HG03066 (cell line): Measurements from ENCODE around the gene SYNGAP1.
"Not testable (repeated sequence)": the region's sequence is repeated elsewhere in the genome, so short reads cannot be mapped to it uniquely, and the experiment has no call there.

Experiments used
- ATAC-seq: cut with Tn5 transposase; IDR thresholded peaks from one replicate; pipeline ENCODE4 v1.9.1; 2021; ENCODE audit warnings: low read depth; ENCODE audit not compliant: unreplicated experiment

The SYNGAP1 gene

DNA sequence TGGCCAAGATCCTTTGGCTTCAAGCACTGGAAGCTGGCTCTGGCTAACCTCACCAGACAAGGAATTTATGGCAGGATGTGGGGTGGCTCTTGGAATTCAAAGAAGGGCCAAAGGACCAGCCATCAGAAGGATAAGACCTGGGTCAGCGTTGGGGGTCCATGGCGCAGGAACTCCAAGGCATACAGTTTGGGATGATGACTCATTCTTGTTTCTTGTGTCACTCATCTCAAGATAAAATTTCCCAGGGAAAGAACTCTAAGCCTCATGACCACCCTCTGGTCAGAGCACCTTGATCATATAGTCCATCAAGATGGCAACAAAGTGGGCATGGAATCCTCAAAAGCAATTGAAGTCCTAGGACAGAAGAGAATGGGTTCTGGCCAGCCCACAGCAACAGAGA is 39.4 kb downstream of the SYNGAP1 start:
- ATAC-seq = no peak

DNA sequence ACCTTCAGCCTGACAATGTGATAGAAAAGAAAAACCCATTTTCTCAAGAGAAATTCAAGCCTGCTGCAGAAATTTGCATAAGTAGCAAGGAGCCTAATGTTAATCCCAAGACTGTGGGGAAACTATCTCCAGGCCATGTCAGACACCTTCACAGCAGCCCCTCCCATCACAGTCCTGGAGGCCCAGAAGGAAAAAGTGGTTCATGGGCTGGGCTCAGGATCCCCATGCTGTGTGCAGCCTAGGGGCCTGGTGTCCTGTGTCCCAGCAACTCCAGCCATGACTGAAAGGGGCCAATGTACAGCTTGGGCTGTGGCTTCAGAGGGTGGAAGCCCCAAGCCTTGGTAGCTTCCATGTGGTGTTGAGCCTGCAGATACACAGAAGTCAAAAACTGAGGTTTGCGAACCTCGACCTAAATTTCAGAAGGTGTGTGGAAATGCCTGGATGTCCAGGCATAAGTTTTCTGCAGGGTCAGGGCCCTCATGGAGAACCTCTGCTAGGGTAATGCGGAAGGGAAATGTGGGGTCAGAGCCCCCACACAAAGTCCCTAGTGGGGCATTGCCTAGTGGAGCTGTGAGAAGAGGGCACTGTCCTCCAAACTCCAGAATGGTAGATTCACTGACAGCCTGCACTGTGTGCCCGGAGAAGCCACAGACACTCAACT is 46.3 kb downstream of the SYNGAP1 start:
- ATAC-seq = no peak

DNA sequence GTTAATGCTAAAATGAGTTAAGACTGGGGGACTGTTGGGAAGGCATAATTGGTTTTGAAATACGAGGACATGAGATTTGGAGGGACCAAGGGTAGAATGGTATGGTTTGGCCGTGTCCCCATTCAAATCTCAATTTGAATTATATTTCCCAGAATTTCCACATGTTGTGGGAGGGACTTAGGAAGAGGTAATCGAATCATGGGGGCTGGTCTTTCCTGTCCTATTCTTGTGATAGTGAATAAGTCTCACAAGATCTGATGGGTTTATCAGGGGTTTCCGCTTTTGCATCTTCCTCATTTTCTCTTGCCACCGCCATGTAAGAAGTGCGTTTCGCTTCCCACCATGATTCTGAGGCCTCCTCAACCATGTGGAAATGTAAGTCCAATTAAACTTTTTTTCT is 47.2 kb downstream of the SYNGAP1 start:
- ATAC-seq = no peak

DNA sequence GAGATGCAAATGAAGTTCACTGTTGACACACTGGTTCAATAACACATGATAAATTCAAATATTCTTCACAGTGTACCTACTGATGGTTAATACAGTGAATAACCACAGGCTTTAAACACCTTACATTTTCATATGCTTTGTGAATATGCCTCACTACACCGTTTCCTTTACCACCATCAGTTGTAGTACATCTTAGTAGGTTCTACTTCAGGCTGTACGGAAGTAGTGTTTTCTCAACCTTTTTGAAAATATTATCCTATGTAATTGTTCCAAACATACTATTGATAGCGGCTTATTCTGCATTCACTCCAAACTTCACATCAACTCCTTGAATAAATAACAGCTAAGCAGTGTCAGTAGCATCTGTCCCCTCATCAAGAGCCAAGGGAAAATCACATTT is 49.8 kb downstream of the SYNGAP1 start:
- ATAC-seq = no peak

DNA sequence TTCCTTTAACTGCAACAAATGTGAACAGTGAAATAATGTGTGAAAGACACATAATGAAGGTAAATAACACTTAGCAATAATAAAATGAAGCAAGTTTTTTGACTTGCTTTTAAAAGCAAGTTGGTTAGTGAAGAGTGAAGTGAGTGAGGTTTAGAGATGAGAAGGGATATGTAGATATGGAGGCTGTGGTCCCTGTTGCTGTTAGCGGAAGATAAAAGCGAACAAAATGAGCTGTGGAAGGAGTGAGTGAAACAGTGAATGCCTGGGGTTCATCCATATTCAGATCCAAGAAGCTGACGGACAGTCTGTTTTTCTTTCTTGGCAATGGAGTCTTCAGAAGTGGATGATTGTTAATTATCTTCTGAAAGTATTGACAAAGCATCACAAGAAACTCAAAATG is 58.0 kb downstream of the SYNGAP1 start:
- ATAC-seq = no peak

DNA sequence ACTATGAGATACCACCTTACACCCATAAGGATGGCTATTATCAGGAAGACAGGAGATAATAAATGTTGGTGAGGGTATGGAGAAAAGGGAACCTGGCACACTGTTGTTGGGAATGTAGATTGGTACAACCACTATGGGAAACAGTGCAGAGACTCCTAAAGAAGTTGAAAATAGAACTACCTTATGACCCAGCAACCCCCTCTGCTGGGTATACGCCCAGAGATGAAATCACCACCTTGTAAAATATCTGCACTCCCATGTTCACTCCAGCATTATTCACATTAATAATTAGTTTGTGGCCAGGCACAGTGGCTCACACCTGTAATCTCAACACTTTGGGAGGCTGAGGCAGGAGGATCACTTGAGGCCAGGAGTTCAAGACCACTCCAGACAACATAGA is 61.3 kb downstream of the SYNGAP1 start:
- ATAC-seq = no peak

DNA sequence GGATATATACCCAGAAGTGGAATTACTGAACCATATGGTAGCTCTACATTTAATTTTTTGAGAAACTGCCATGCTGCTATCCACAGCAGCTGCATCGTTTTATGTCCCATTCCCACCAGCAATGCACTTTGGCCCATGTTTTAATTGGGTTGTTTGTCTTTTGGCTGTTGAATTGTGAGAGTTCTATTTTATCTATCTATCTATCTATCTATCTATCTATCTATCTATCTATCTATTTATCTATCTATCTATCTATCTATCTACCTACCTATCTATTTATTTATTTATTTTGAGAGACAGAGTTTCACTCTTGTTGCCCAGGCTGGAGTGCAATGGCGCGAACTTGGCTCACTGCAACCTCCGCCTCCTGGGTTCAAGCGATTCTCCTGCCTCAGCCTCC is 62.8 kb downstream of the SYNGAP1 start:
- ATAC-seq = not testable (repeated sequence)

DNA sequence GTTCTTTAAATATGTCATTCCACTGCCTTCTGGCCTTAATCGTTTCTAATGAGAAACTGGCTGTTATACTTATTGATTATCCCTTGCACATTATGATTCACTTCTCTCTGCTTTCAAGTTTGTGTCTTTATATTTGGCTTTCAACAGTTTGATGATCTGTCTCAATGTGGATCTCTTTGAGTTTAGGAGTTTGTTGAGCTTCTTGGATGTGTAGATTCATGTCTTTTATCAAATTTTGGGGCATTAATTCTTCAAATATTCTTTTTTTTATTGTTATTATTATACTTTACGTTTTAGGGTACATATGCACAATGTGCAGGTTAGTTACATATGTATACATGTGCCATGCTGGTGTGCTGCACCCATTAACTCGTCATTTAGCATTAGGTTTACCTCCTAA is 63.8 kb downstream of the SYNGAP1 start:
- ATAC-seq = no peak

DNA sequence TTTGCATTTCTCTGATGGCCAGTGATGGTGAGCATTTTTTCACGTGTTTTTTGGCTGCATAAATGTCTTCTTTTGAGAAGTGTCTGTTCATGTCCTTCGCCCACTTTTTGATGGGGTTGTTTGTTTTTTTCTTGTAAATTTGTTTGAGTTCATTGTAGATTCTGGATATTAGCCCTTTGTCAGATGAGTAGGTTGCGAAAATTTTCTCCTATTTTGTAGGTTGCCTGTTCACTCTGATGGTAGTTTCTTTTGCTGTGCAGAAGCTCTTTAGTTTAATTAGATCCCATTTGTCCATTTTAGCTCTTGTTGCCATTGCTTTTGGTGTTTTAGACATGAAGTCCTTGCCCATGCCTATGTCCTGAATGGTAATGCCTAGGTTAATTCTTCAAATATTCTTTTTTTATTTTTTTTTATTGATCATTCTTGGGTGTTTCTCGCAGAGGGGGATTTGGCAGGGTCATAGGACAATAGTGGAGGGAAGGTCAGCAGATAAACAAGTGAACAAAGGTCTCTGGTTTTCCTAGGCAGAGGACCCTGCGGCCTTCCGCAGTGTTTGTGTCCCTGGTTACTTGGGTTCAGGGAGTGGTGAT is 64.9 kb downstream of the SYNGAP1 start:
- ATAC-seq = not testable (repeated sequence)

DNA sequence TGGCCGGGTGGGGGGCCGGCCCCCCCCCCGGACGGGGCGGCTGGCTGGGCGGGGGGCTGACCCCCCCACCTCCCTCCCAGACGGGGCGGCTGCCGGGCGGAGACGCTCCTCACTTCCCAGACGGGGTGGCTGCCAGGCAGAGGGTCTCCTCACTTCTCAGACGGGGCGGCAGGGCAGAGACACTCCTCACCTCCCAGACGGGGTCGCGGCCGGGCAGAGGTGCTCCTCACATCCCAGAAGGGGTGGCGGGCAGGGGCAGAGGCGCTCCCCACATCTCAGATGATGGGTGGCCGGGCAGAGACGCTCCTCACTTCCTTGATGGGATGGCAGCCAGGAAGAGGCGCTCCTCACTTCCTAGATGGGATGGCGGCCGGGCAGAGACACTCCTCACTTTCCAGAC is 65.8 kb downstream of the SYNGAP1 start:
- not testable (repeated sequence) for ATAC-seq

DNA sequence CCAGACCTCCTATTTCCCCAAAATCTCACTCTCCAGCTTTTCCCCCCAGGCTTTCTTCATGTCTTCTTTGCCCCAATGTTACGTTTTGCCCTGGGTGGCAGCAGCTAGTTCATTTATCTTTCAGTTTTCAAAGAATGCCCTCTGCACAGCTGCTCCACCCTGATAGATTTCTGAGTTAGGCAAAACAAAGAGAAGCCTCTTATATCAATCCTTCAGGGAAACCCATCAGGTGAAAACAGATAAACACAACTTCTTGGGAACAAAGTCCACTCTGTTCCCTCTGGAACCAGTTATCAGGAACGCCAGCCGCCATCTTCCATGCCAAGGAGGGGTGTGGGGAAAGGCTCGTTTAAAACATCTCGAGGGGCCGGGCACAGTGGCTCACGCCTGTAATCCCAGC is 68.5 kb downstream of the SYNGAP1 start:
- no peak for ATAC-seq

DNA sequence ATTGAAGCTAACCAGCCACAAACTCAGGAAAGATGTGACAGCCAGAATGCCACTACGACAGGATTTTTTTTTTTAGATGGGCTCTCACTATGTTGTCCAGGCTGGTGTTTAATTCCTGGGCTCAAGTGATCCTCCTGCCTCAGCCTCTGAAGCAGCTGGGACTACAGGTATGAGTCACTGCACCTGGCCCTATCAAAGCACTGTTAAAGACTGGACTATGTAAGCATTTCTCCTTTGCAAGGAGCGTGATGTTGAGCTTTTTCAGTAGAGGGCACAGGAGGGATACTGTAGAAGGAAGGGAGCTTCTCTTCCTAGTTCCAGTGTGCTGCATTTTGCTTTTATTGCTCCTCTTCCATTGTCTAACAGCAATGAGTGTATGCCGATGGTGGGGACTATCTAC is 70.3 kb downstream of the SYNGAP1 start:
- no peak for ATAC-seq

DNA sequence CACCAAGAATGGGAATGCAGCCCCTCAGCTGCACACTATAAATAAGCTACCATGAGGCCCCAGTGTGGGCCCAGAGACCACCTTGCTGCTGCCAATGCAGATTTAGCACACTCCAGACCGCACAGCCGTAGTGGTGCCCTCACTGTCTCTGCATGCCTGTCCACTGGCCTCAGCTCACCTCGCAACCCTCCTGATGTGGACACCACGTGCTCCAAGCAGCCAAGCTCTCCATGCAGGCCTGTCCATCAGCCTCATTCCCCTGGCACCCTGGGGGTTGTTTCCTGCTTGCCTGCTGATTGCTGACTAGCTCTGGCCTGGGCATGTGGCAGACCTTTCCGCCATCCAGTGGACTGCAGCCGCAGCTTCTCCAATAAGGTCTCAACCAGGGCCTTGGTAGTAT is 70.8 kb downstream of the SYNGAP1 start:
- ATAC-seq = no peak

DNA sequence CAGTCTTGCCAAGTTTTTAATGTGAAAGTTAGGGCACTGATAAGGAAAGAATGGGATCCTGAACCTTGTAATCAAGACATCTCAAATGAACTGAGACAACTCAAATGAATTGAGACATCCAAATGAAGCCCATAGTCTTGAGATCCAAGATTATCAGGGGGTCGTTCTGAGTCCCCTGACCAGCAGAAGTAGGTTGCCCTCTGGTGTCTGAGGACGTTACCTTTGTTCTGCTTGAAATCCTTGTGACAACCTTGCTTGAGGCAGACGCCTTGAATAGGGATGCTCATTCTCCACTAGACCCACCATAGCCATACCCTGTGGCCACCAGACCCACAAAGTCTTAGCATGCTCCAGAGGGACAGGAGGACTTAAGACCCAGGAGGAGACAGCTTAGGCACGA is 72.2 kb downstream of the SYNGAP1 start:
- ATAC-seq = no peak

DNA sequence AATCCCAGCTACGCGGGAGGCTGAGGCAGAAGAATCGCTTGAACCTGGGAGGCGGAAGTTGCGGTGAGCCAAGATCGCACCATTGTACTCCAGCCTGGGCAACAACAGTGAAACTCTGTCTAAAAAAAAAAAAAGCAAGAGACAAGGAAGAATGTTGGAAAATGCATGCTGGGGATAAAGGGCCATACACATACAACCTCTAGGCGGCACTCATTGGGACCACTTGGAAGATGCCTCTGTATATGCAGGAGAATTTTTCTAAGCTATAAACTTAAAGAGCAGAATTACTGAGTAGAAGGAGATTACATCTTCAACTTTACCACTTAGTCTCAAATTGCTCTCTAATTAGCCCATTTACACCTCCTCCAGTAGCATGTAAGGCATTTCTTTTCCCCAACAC is 77.3 kb downstream of the SYNGAP1 start:
- no peak for ATAC-seq

DNA sequence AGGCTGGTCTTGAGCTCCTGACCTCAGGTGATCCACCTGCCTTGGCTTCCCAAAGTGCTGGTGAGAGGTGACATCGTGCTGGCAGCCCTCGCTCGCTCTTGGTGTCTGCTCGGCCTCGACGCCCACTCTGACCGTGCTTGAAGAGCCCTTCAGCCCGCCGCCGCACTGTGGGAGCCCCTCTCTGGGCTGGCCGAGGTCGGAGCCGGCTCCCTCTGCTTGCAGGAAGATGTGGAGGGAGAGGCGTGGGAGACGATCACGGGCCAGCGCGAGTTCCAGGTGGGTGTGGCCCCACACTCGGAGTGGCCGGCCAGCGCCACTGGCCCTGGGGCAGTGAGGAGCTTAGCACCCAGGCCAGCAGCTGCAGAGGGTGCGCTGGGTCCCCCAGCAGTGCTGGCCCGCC is 82.6 kb downstream of the SYNGAP1 start:
- ATAC-seq = no peak

DNA sequence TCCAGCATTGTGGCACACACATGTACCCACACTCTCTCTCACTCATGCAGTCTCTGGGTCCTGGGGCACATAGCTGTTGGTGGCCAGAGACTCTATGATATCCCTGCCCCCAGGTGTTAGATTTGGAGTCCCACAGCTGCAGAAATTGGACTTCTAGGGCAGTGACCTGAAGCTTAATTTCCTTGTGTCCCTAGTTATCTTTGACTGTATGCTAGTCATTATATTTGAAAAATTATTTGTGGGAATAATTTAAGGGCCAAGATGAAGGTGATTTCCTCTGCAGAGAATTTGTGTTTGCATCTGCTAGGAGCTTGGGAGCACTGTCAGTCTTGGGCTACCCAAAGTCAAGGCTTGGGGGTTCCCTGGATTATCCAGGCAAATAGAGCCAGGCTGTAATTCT is 84.6 kb downstream of the SYNGAP1 start:
- no peak for ATAC-seq
